Adrenal gland (tissue), 5 donors: ENCODE measurements around the gene ZNF74.

Experiments used
- CTCF ChIP-seq, 6 experiments: fragments of 450-650 bp in 4 of 6; fragments of 200-600 bp in 2 of 6; sonication (generic) in 1 of 6; IDR thresholded peaks; 1 replicate in 5 of 6; 2 replicates in 1 of 6; pipeline versions ENCODE4 v1.5.1 to v1.8.0; 2016 to 2021; ENCODE audit warnings: antibody characterized with exemption in 6 of 6, mild to moderate bottlenecking in 2 of 6, moderate library complexity in 1 of 6
- POLR2A ChIP-seq, 2 donors: fragments of 450-650 bp; IDR thresholded peaks; one replicate each; pipeline ENCODE4 v1.6.1; 2017; ENCODE audit warnings: antibody characterized with exemption in 2 of 2, mild to moderate bottlenecking in 2 of 2, moderate library complexity in 1 of 2
- donor health status: DM: no; HTN: no; CAD: no.

GRCh38 chr22:20433686-20434241 lies 39.8 kb downstream of the ZNF74 start:
- TF ChIP-seq CTCF (IDR thresholded peaks at IDR 0.05): no peak
- no peak for TF ChIP-seq POLR2A (IDR thresholded peaks at IDR 0.05)
